Endothelial cell (in vitro differentiated cells): ENCODE results near the gene NOP9. TPM values are rescaled to one million over a fixed set of nuclear protein-coding genes. Genes with fewer than 3 reads are reported as not detected.

Experiments
- DNase-seq: peaks from one replicate; pipeline ENCODE4 v3.0.0; 2021; ENCODE audit warnings: low spot score
- H3K27ac Mint-ChIP-seq: one replicate; pipeline ENCODE4 v1.8.0; 2021; ENCODE audit warnings: mixed read lengths, inconsistent platforms; ENCODE audit not compliant: unreplicated experiment
- H3K27me3 Mint-ChIP-seq: one replicate; pipeline ENCODE4 v1.8.0; 2021; ENCODE audit warnings: mild to moderate bottlenecking, moderate library complexity, mixed read lengths, inconsistent platforms; ENCODE audit not compliant: unreplicated experiment
- H3K36me3 Mint-ChIP-seq: one replicate; pipeline ENCODE4 v1.8.0; 2021; ENCODE audit warnings: mild to moderate bottlenecking, low read depth, mixed read lengths, inconsistent platforms; ENCODE audit not compliant: unreplicated experiment
- H3K4me1 Mint-ChIP-seq: one replicate; pipeline ENCODE4 v1.8.0; 2021; ENCODE audit warnings: mild to moderate bottlenecking, mixed read lengths, inconsistent platforms; ENCODE audit not compliant: unreplicated experiment
- H3K4me3 Mint-ChIP-seq: one replicate; pipeline ENCODE4 v1.8.0; 2021; ENCODE audit warnings: mild to moderate bottlenecking, mixed read lengths, inconsistent platforms; ENCODE audit not compliant: unreplicated experiment
- H3K9me3 Mint-ChIP-seq: one replicate; pipeline ENCODE4 v1.8.0; 2021; ENCODE audit warnings: mixed read lengths, inconsistent platforms; ENCODE audit not compliant: unreplicated experiment
- total RNA-seq: library from RNA; stranded (reverse); fragmentation: NEBNext Ultra II Directional; extraction: Animal tissue kit (Norgen Biotek cat#: 25700); gene quantifications from one replicate; pipeline ENCODE4 v1.2.1, GENCODE V29; 2021; ENCODE audit not compliant: unreplicated experiment
- TF ChIP-seq, protein P1 (sequence below): fragments of 200-600 bp; sonication (generic); IDR thresholded peaks from one replicate; pipeline ENCODE4 v1.5.0; 2021; ENCODE audit warnings: antibody characterized with exemption; ENCODE audit not compliant: unreplicated experiment

NOP9 gene
- total RNA-seq, 1 donor from 2014 or later, result 27.2 TPM

DNA sequence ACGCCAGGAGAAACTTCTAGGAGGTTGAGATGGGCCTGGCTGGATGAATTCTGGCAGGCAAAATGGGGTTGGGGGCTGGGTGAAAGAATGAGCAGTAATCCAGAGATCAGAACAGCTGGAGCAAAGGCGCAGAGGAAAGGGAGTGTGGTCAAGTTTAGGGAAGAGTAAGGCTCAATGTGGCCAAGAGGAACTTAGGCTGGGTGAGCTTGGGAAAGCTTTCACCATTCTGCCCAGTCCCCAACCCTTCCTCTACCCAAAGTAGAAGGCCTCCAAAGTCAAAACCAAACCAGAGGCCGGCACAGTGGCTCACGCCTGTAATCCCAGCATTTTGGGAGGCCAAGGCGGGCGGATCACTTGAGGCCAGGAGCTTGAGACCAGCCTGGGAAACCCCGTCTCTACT is 18.0 kb upstream of the NOP9 start:
- TF ChIP-seq, protein P1, sequence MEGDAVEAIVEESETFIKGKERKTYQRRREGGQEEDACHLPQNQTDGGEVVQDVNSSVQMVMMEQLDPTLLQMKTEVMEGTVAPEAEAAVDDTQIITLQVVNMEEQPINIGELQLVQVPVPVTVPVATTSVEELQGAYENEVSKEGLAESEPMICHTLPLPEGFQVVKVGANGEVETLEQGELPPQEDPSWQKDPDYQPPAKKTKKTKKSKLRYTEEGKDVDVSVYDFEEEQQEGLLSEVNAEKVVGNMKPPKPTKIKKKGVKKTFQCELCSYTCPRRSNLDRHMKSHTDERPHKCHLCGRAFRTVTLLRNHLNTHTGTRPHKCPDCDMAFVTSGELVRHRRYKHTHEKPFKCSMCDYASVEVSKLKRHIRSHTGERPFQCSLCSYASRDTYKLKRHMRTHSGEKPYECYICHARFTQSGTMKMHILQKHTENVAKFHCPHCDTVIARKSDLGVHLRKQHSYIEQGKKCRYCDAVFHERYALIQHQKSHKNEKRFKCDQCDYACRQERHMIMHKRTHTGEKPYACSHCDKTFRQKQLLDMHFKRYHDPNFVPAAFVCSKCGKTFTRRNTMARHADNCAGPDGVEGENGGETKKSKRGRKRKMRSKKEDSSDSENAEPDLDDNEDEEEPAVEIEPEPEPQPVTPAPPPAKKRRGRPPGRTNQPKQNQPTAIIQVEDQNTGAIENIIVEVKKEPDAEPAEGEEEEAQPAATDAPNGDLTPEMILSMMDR, result no peak
- H3K27me3 Mint-ChIP-seq, result peaks cover 17% of the 10 kb centered on the region
- H3K4me3 Mint-ChIP-seq, result no peak overlapping the region
- no peaks in the 10 kb centered on the region for H3K9me3 Mint-ChIP-seq
- H3K36me3 Mint-ChIP-seq, result no peaks in the 10 kb centered on the region
- no peak for DNase-seq
- no peak overlapping the region for H3K27ac Mint-ChIP-seq
- peaks cover 8% of the 10 kb centered on the region for H3K4me1 Mint-ChIP-seq

DNA sequence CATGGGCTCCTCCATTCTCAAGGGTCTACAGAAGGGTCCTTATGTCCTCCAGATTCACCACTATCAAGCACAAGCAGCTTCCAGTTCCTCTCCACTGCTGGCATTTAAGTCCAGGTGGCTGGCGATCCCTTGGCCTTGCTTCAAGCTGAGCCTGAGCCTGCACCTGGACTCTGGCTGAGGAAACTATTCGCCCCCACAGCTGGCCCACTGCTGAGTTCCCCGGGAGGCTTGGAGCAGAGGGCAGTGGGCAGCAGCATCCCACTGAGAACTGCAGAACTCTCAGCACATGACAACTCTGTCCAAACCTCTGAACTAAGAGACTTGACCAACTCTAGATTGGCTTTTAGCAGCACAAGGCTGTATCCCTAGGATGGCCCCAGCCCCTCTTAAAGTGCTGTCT is 16.9 kb upstream of the NOP9 start:
- TF ChIP-seq, protein P1, result no peak
- H3K27me3 Mint-ChIP-seq, result peaks cover 19% of the 10 kb centered on the region
- H3K4me1 Mint-ChIP-seq, result peaks cover 6% of the 10 kb centered on the region
- DNase-seq, result no peak
- H3K9me3 Mint-ChIP-seq, result no peaks in the 10 kb centered on the region
- H3K27ac Mint-ChIP-seq, result no peak overlapping the region
- H3K4me3 Mint-ChIP-seq, result no peak overlapping the region
- H3K36me3 Mint-ChIP-seq, result peaks cover 3% of the 10 kb centered on the region

DNA sequence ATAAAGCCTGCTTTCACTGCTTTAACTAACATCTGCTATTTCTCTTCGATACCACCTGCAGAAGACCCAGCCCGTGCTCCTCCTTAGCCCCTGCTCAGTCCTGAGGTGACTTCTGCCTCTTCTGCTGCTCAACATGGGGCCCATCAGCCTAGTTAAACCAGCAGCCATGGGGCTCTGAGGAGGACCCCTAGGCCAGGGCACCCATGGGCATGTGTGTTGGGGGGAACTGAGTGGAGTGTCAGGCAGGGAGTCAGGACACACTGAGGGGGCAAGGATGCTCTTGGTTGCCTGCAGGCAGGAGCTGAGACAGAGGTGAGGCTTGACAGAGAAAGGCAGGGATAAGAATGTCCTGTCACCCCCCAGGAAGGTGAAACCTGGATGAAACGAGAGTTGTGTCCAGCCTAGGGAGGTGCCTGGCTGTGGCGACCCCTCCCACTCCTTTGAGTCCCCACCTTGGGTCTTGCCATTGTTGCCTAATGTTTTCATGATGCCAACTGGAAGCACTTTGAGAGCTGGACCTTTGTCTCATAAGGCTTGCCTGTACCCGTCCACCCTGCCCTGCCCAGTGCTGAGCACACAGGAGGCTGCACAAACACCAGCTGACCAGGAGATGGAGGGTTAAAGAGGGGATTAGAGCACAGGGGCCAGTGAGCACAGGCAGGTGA is 15.7 kb upstream of the NOP9 start:
- DNase-seq, result no peak
- Mint-ChIP-seq H3K4me1 (no peaks in the 10 kb centered on the region), H3K27me3 (peaks cover 18% of the 10 kb centered on the region), H3K4me3 (no peak overlapping the region), H3K36me3 (peaks cover 3% of the 10 kb centered on the region), H3K9me3 (no peaks in the 10 kb centered on the region), H3K27ac (no peak overlapping the region)
- TF ChIP-seq, protein P1, result no peak

DNA sequence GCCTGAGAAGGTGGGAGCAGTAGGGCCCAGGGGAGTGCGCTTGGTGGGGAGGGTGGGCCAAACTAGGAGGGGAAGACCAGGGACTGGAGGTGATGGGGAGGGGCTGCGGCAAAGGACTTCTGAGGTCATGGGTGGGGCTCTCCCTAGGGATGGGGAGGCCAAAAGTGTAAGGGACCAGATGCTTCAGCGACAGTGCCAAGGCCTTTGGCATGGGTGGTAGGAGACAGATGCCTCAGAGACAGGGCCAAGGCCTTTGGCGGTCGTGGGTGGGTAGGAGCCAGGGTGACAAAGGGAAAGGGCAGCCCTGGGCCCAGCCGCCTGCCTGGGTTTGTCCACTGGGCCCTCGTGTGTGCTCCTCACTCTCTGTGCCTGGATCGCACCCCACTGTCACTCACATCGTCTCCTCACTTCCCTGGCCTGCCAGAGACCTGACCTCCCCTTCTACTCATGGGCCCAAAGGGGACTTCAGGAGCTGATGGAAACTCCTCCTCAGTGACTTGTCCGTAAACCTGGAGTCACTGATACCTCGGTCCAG is 15.1 kb upstream of the NOP9 start:
- TF ChIP-seq, protein P1, result no peak

DNA sequence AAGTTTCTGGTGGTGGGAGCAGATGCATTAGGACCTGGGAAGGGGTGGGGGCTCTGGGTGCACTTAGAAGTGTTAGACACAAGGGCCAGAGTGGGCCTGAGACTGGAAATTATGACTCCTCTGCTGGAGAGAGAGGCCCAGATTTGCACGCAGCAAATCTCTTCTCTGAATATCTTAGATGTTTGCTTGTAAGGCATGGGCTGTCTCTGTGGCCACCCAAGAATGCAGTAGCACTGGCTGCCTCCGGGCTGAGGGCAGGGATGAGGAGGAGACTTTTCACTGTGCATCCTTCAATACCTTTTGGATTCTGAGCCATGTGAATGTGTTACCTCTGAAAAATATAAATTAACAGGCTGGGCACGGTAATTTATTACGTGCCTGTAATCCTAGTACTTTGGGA is 14.3 kb upstream of the NOP9 start:
- no peak overlapping the region for H3K27ac Mint-ChIP-seq
- H3K9me3 Mint-ChIP-seq, result no peaks in the 10 kb centered on the region
- TF ChIP-seq, protein P1, result no peak
- no peak overlapping the region for H3K4me3 Mint-ChIP-seq
- peaks cover 4% of the 10 kb centered on the region for H3K36me3 Mint-ChIP-seq
- no peak for DNase-seq
- H3K4me1 Mint-ChIP-seq, result no peaks in the 10 kb centered on the region
- H3K27me3 Mint-ChIP-seq, result peaks cover 17% of the 10 kb centered on the region

More for the DNA sequence above, 15.1 kb upstream of the NOP9 start:
- Mint-ChIP-seq H3K27me3 (peaks cover 18% of the 10 kb centered on the region), H3K9me3 (no peaks in the 10 kb centered on the region), H3K4me3 (no peak overlapping the region), H3K27ac (no peak overlapping the region), H3K36me3 (peaks cover 3% of the 10 kb centered on the region), H3K4me1 (no peaks in the 10 kb centered on the region)
- no peak for DNase-seq
